Pancreas (tissue), 10 donors: ENCODE measurements around the gene KNTC1. TPM values are rescaled to one million over a fixed set of nuclear protein-coding genes. Genes with fewer than 3 reads are reported as not detected.
"Not testable (repeated sequence)": the region's sequence is repeated elsewhere in the genome, so short reads cannot be mapped to it uniquely, and the experiment has no call there.

Experiments used
- ATAC-seq, 4 donors: fragments of 200-7000 bp; cut with Tn5 transposase; one replicate each; pipeline versions ENCODE4 v1.8.0 to v1.9.1; 2020; ENCODE audit warnings: mild to moderate bottlenecking in 4 of 4, moderate library complexity in 4 of 4
- DNase-seq, 6 donors: peaks; one replicate each; pipeline ENCODE4 v3.0.0-alpha.2; 2020
- FAIRE-seq: peaks from 2 replicates; lab custom pipeline; 2012; peaks lifted over from hg19 to GRCh38; lab: Jason Lieb, UNC
- H3K27ac ChIP-seq, 4 donors: fragments of 200-600 bp; sonication (generic); 1 replicate in 3 of 4; 2 replicates in 1 of 4; pipeline versions ENCODE4 v1.5.0 to v1.8.0; 2020
- H3K27me3 ChIP-seq, 4 donors: fragments of 200-600 bp; one replicate each; pipeline ENCODE4 v1.8.0; 2021
- H3K36me3 ChIP-seq, 3 donors: fragments of 200-600 bp; sonication (generic) in 1 of 3; one replicate each; pipeline versions ENCODE4 v1.5.0 to v1.8.0; 2020 to 2021
- H3K4me1 ChIP-seq, 3 donors: fragments of 200-600 bp; one replicate each; pipeline ENCODE4 v1.8.0; 2021
- H3K4me3 ChIP-seq, 4 donors: fragments of 200-600 bp; sonication (generic) in 2 of 4; one replicate each; pipeline versions ENCODE4 v1.5.0 to v1.8.0; 2020 to 2021
- H3K9me3 ChIP-seq, 4 donors: fragments of 200-600 bp; one replicate each; pipeline ENCODE4 v1.8.0; 2021
- CTCF ChIP-seq, 4 donors: fragments of 200-600 bp; sonication (generic) in 3 of 4; IDR thresholded peaks; one replicate each; pipeline versions ENCODE4 v1.5.0 to v1.8.0; 2021; ENCODE audit warnings: antibody characterized with exemption in 4 of 4
- WGBS, 2 donors: extraction: QIAGEN DNeasy Blood & Tissue Kit; methylation state at CpG; one replicate each; pipeline ENCODE4 v1.1.7; 2013; 5-methylcytosine and 5-hydroxymethylcytosine counted together
- intact Hi-C, 3 donors: fragments of 100-400 bp; cut with DNase I; formaldehyde crosslinking; loops; one replicate each; pipeline versions ENCODE4 v1.11.1 to v1.14.2; 2022
- polyA plus RNA-seq, 2 donors: library from polyadenylated mRNA; stranded (reverse); fragments of 200-250 nt; gene quantifications; one replicate each; pipeline ENCODE4 v1.2.3, GENCODE V29; 2013
- total RNA-seq, 6 donors: library from RNA; stranded (reverse); fragmentation: NEBNext Ultra II Directional in 4 of 6; extraction: Animal tissue kit (Norgen Biotek cat#: 25700) in 4 of 6; gene quantifications; one replicate each; pipeline versions ENCODE4 v1.2.1 to v1.2.4, GENCODE V29; 2021 to 2023
- donor health status: healthy with polysubstance abuse.
- donor health status: DM: no; HTN: no; CAD: no; lungs with moderate emphysema.
- donor health status: DM: no; HTN: no; CAD: no.
- donor health status: control.
- donor health status: control.
- donor health status: Bipolar disorder and iron deficiency.
- donor health status: DM: yes; HTN: yes; CAD: no.
- donor health status: DM: no; HTN: no; CAD: no.
- donor health status: DM: no; HTN: no; CAD: no.
- donor health status: DM: yes; HTN: yes; CAD: no.

Gene KNTC1
- total and polyA plus RNA-seq, 8 donors, result 2.7 to 10.2 (median 4.9) TPM

GRCh38 chr12:122503783-122504590, 23.1 kb upstream of the KNTC1 start:
- TF ChIP-seq CTCF (IDR thresholded peaks at IDR 0.05), result no peak
- Histone ChIP-seq H3K4me1 (peaks cover 0 to 6% (median 1%) of the 10 kb centered on the region in 3 donors), H3K27me3 (no peaks in the 10 kb centered on the region), H3K9me3 (no peaks in the 10 kb centered on the region), H3K27ac (no peak overlapping the region), H3K36me3 (peaks cover 4 to 58% (median 37%) of the 10 kb centered on the region in 3 donors), H3K4me3 (no peak overlapping the region)
- ATAC-seq (no peak), FAIRE-seq (no peak), DNase-seq (no peak)
- 83 to 93% methylated on average over 6 of the region's 6 CpGs for WGBS, 2 donors
- intact Hi-C loops, result no loop called here

GRCh38 chr12:122505419-122506051, 21.5 kb upstream of the KNTC1 start:
- Histone ChIP-seq H3K36me3 (peaks cover 4 to 73% (median 51%) of the 10 kb centered on the region in 3 donors), H3K4me3 (no peak overlapping the region), H3K27ac (no peak overlapping the region), H3K4me1 (no peaks in the 10 kb centered on the region), H3K9me3 (no peaks in the 10 kb centered on the region), H3K27me3 (no peaks in the 10 kb centered on the region)
- intact Hi-C loops, result no loop called here
- ATAC-seq (no peak), FAIRE-seq (no peak), DNase-seq (no peak)
- no peak for TF ChIP-seq CTCF (IDR thresholded peaks at IDR 0.05)
- 92 to 93% methylated on average over 11 of the region's 11 CpGs for WGBS, 2 donors

GRCh38 chr12:122506393-122506938, 20.6 kb upstream of the KNTC1 start:
- WGBS, 2 donors, result 92 to 96% methylated on average over 5 of the region's 5 CpGs
- H3K4me3 ChIP-seq, result no peak overlapping the region
- no peak for FAIRE-seq
- DNase-seq, result no peak
- intact Hi-C loops, result no loop called here
- H3K36me3 ChIP-seq, result peaks cover 4 to 83% (median 54%) of the 10 kb centered on the region in 3 donors
- no peak for TF ChIP-seq CTCF (IDR thresholded peaks at IDR 0.05)
- H3K4me1 ChIP-seq, result no peaks in the 10 kb centered on the region
- no peaks in the 10 kb centered on the region for H3K9me3 ChIP-seq
- H3K27me3 ChIP-seq, result no peaks in the 10 kb centered on the region
- no peak for ATAC-seq
- H3K27ac ChIP-seq, result no peak overlapping the region

GRCh38 chr12:122508163-122508562, 18.9 kb upstream of the KNTC1 start:
- no peaks in the 10 kb centered on the region for H3K27me3 ChIP-seq
- peaks cover 4 to 99% (median 65%) of the 10 kb centered on the region in 3 donors for H3K36me3 ChIP-seq
- no peak overlapping the region for H3K27ac ChIP-seq

GRCh38 chr12:122513028-122513427, 14.0 kb upstream of the KNTC1 start:
- peaks cover 10 to 100% (median 78%) of the 10 kb centered on the region in 3 donors for H3K36me3 ChIP-seq
- H3K4me3 ChIP-seq, FAIRE-seq, ATAC-seq, H3K9me3 ChIP-seq, H3K4me1 ChIP-seq, intact Hi-C loops, H3K27ac ChIP-seq, H3K27me3 ChIP-seq, DNase-seq: not testable (repeated sequence)
- WGBS, 2 donors, result 91 to 97% methylated on average over 3 of the region's 3 CpGs

More at GRCh38 chr12:122508163-122508562, 18.9 kb upstream of the KNTC1 start:
- Histone ChIP-seq H3K9me3 (no peaks in the 10 kb centered on the region), H3K4me3 (no peak overlapping the region), H3K4me1 (no peaks in the 10 kb centered on the region)
- no peak for ATAC-seq
- no peak for FAIRE-seq
- no peak for DNase-seq
- 91 to 92% methylated on average over 5 of the region's 5 CpGs for WGBS, 2 donors
- TF ChIP-seq CTCF (IDR thresholded peaks at IDR 0.05), result no peak
- intact Hi-C loops, result no loop called here
